ENCODE data around the gene ZBTB40. TPM values are rescaled to one million over a fixed set of nuclear protein-coding genes. Genes with fewer than 3 reads are reported as not detected.
A peak's percentile ranks its signal among the peaks of the same experiment; 100 is the strongest.

Gene ZBTB40
- polyA plus RNA-seq, 3 donors from 2014 or later, result 1.3 to 7.5 TPM; not detected in 1

DNA sequence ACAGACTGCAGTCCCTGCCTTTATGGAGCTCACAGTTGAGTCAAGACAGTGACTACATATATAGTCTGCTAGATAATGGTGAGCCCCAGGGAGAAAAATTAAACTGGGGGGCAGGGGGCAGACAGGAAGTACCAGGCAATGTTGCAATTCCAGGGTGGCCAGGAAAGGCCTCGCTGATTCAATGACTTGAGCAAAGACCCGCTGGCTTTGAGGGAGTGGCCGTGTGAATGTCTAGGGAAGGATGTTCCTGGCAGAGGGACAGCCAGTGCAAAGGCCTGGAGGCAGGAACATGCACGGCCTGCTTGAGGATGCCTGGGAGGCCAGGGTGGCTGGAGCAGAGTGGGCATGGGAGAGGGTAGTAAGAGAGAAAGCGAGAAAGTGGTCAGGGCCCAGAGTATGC, 88.7 kb downstream of the ZBTB40 start:
- DNase-seq, result no peak
- H3K27ac Mint-ChIP-seq, result no peak overlapping the region
- H3K9me3 Mint-ChIP-seq, result no peaks in the 10 kb centered on the region
- no peak overlapping the region for H3K4me3 Mint-ChIP-seq
- peaks cover 3 to 7% (median 5%) of the 10 kb centered on the region in 3 donors for H3K36me3 Mint-ChIP-seq
- peaks cover 2 to 5% (median 2%) of the 10 kb centered on the region in 3 donors for H3K27me3 Mint-ChIP-seq (ENCODE audit: low read depth in 3 of 3)
- H3K4me1 Mint-ChIP-seq, result peaks cover 13 to 17% of the 10 kb centered on the region in 2 donors

DNA sequence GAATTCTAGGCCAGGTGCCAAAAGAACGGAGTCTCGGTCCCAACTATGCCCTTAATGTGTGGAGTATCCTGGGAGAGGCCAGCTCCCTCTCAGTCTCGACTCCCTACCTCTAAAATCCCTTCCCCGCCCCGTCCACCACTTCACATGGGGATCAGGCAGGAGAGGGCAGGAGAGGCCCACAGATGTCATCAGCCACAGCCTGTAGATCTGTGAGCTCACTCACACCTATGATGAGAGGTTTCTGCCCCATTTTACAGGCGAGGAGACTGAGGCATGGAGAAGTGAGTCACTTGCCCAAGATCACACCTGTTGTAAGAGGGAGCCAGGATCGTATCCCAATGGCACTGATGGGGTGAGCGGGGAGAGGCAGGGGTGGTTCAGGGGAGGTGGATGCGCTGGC, 91.2 kb downstream of the ZBTB40 start:
- H3K27me3 Mint-ChIP-seq (ENCODE audit: low read depth in 3 of 3), result peaks cover 2 to 16% (median 9%) of the 10 kb centered on the region in 3 donors
- H3K4me1 Mint-ChIP-seq, result peaks cover 13 to 17% of the 10 kb centered on the region in 2 donors
- no peaks in the 10 kb centered on the region for H3K9me3 Mint-ChIP-seq
- H3K27ac Mint-ChIP-seq, result no peak overlapping the region
- peaks cover 0 to 3% (median 0%) of the 10 kb centered on the region in 3 donors for H3K36me3 Mint-ChIP-seq
- no peak for DNase-seq
- H3K4me3 Mint-ChIP-seq, result no peak overlapping the region

DNA sequence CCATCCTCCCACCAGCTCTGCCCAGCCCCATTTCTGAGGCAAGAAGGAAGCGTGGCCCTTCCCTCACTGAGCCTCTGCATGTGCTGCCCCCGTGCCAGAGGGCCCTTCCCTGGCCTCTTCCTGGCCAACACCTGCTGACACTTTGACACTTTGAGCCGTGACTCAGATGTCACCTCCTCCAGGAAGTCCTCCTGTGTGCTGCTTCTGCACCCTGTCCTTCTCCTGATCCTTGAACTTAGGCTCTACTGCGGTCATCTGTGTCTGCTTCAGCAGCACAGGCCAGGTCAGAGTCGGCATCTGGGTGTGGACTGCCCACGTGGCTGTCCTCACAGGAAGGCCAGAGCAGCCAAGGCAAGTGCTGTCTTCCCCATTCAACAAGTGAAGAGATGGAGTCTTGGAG, 92.0 kb downstream of the ZBTB40 start:
- DNase-seq, result no peak
- H3K4me1 Mint-ChIP-seq, result peaks cover 11 to 13% of the 10 kb centered on the region in 2 donors

DNA sequence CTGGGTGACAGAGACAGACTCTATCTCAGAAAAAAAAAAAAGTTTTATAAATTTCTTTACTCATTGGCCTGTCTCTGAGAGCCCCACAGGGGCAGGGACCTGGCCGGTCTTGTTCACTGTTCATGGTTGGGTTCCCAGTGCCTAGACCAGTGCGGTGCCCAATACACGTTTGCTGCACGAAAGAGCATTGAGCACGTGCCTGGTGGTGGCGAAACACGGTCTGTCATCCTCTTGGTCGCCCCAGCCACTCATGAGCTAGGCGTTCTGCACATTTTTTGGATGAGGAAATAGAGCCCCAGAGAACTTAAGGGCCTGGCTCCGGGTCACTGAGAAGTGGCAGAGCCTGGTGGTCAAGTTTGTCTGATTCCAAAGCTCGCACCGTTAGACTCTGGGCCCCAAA, 93.0 kb downstream of the ZBTB40 start:
- peaks cover 2 to 18% (median 13%) of the 10 kb centered on the region in 3 donors for H3K27me3 Mint-ChIP-seq (ENCODE audit: low read depth in 3 of 3)
- H3K9me3 Mint-ChIP-seq, result no peaks in the 10 kb centered on the region
- no peak for DNase-seq
- H3K4me3 Mint-ChIP-seq, result no peak overlapping the region
- H3K36me3 Mint-ChIP-seq, result no peaks in the 10 kb centered on the region
- H3K4me1 Mint-ChIP-seq, result peaks cover 4 to 6% of the 10 kb centered on the region in 2 donors
- no peak overlapping the region for H3K27ac Mint-ChIP-seq

More for the DNA sequence above, 92.0 kb downstream of the ZBTB40 start:
- Mint-ChIP-seq H3K27me3 (ENCODE audit: low read depth in 3 of 3) (peaks cover 2 to 18% (median 13%) of the 10 kb centered on the region in 3 donors), H3K9me3 (no peaks in the 10 kb centered on the region), H3K36me3 (peaks cover 0 to 3% (median 0%) of the 10 kb centered on the region in 3 donors), H3K4me3 (no peak overlapping the region), H3K27ac (no peak overlapping the region)

DNA sequence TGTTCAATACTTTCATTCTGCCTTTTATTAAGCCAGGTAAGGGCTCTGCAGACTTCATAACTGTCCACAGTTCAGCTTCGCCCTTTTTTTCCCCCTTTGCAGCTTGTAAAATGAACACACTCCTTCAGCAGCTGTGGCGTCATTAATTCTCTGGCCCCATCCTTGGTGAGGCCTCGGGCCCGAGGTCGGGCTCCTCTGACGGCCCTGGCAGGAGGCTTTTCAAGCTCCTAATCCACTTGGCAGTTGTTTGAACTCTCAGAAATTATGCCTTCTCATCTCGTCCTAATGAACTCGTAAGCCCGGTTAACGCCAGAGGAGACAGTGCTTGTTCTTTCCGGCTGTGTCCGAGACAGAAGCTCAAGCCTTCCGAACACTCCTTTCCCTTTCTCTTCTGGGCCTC, 93.5 kb downstream of the ZBTB40 start:
- Mint-ChIP-seq H3K27ac (no peak overlapping the region), H3K27me3 (ENCODE audit: low read depth in 3 of 3) (peaks cover 2 to 20% (median 13%) of the 10 kb centered on the region in 3 donors), H3K36me3 (no peaks in the 10 kb centered on the region), H3K4me1 (peaks cover 0 to under 1% of the 10 kb centered on the region in 2 donors), H3K4me3 (no peak overlapping the region), H3K9me3 (no peaks in the 10 kb centered on the region)
- no peak for DNase-seq

DNA sequence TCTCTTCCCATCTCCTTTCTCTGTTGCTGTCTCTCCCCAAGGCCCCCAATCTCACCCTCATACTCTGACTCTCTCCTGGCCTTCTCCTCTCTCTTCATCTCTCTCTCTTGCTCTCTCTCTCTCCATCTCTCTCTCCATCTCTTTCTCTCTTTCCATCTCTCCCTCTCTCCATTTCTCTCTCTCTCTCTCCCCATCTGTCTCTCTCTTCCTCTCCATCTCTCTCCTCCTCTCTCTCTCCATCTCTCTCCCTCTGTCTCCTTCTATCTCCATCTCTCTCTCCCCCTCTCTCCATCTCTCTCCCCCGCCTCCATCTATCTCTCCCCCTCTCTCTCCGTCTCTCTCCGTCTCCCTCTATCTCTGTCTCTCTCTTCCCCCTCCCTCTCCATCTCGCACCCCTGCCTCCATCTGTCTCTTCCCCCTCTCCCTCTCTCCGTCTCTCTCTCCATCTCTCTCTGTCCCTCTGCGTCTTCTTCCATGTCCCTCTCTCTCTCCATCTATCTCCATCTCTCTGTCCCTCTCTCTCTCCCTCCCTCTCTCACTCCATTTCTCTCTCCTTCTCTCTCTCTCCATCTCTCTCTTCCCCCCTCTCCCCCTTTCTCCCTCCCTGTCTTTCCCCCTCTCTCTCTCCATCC, 95.7 kb downstream of the ZBTB40 start:
- no peaks in the 10 kb centered on the region for H3K4me1 Mint-ChIP-seq
- peaks cover 2 to 22% (median 13%) of the 10 kb centered on the region in 3 donors for H3K27me3 Mint-ChIP-seq (ENCODE audit: low read depth in 3 of 3)
- DNase-seq, result no peak
- no peaks in the 10 kb centered on the region for H3K9me3 Mint-ChIP-seq
- peak overlapping the region in 1 of 5 donors; percentile 22 for H3K4me3 Mint-ChIP-seq
- no peaks in the 10 kb centered on the region for H3K36me3 Mint-ChIP-seq
- peak overlapping the region in 2 of 6 donors; percentile 16 to 39 for H3K27ac Mint-ChIP-seq

DNA sequence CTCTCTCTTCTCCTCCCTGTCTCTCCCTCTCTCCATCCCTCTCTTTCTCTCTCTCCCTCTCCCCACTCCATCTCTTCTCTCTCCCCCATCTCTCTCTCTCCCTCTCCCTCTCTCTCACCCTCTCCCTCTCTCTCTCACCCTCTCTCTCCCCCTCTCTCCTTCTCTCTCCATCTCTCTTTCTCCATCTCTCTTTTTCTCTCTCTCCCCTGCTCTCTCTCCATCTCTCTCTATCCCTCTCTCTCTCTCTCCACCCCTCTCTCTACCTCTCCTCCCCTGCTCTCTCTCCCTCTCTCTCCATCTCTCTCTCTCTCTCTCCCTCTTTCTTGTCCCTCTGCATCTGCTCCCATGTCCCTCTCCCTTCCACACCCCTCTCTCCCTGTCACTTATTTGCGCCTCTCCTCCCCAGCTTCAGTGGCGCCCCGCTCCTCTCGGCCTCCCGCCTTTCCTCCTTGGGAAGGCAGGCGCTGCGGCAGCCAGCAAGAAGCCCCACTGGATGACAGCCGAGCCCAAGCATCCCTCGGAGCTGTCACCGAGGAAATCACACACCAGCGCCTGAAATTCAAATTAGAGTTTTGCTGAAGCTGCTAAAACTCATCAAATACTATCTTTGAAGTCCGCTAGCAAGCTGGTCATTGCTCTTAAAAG, 96.3 kb downstream of the ZBTB40 start:
- Mint-ChIP-seq H3K27me3 (ENCODE audit: low read depth in 3 of 3) (peaks cover 2 to 25% (median 14%) of the 10 kb centered on the region in 3 donors), H3K4me3 (no peak overlapping the region), H3K27ac (no peak overlapping the region), H3K4me1 (no peaks in the 10 kb centered on the region), H3K36me3 (no peaks in the 10 kb centered on the region), H3K9me3 (no peaks in the 10 kb centered on the region)
- no peak for DNase-seq

DNA sequence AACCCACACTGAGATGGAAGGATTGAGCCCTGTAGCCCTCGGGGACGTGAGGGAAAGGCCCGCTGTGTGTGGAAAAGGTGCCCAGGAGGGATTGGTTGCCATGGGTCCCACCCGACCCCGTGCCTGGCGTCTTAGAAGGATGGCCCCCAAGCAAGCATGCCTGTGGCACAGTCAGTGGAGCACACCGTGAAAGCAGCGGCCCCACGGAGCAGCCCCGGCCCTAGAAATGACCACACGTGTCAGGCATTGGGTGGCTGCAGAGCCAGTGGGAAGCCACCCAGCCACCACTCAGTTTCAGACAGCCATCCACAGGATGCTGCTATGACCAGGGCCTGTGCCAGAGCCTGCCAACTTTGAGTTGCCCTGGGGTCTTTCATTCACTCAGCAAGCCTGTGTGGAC, 98.4 kb downstream of the ZBTB40 start:
- H3K4me3 Mint-ChIP-seq, result no peak overlapping the region
- no peaks in the 10 kb centered on the region for H3K4me1 Mint-ChIP-seq
- peaks cover 4 to 30% (median 10%) of the 10 kb centered on the region in 3 donors for H3K27me3 Mint-ChIP-seq (ENCODE audit: low read depth in 3 of 3)
- no peaks in the 10 kb centered on the region for H3K9me3 Mint-ChIP-seq
- no peak for DNase-seq
- H3K36me3 Mint-ChIP-seq, result no peaks in the 10 kb centered on the region
- no peak overlapping the region for H3K27ac Mint-ChIP-seq

DNA sequence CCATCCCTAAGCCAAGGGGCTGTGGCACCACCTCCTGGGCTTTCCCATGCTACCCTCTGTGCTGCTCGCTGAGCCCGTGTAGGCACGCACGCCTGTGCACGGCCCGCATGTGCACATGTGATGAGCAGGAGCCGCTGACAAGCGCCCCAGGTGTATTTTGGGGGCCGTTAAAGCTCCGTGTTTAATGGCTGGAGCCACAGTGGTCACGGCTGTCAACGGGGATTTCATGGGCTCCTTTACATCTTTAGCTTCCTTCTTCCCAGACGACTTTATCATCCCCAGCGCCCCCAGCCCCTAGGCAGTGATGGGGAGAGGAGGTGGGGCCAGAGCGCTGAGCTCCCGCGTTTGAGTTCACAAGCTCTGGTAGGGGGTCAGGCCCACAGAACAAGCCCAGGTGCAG, 99.9 kb downstream of the ZBTB40 start:
- no peak for DNase-seq
- H3K36me3 Mint-ChIP-seq, result no peaks in the 10 kb centered on the region
- no peaks in the 10 kb centered on the region for H3K9me3 Mint-ChIP-seq
- H3K27me3 Mint-ChIP-seq (ENCODE audit: low read depth in 3 of 3), result peaks cover 7 to 27% (median 11%) of the 10 kb centered on the region in 3 donors
- H3K4me1 Mint-ChIP-seq, result no peaks in the 10 kb centered on the region
- H3K27ac Mint-ChIP-seq, result no peak overlapping the region
- no peak overlapping the region for H3K4me3 Mint-ChIP-seq

DNA sequence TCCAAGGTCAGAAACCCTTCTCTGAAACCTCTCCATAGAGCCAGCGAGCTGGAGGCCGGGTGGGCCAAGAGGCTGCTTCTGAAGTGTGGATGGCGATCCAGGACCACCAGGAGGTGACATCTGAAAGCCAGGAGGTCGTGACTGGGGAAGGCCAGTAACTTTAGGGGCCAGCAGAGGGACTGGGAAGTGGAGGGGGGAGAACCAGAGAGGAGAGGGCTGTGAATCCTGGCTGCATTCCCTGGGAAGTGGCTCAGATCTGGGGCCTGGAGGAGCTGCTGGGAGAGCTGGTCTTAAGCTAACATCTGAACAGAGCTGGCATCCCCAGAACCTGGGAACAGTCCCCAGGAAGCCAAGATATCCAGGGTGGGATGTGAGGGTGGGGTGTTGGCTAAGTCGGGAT, 100.4 kb downstream of the ZBTB40 start:
- Mint-ChIP-seq H3K36me3 (no peaks in the 10 kb centered on the region), H3K27me3 (ENCODE audit: low read depth in 3 of 3) (peaks cover 8 to 27% (median 11%) of the 10 kb centered on the region in 3 donors), H3K27ac (no peak overlapping the region), H3K4me3 (no peak overlapping the region), H3K9me3 (no peaks in the 10 kb centered on the region), H3K4me1 (no peaks in the 10 kb centered on the region)
- no peak for DNase-seq

DNA sequence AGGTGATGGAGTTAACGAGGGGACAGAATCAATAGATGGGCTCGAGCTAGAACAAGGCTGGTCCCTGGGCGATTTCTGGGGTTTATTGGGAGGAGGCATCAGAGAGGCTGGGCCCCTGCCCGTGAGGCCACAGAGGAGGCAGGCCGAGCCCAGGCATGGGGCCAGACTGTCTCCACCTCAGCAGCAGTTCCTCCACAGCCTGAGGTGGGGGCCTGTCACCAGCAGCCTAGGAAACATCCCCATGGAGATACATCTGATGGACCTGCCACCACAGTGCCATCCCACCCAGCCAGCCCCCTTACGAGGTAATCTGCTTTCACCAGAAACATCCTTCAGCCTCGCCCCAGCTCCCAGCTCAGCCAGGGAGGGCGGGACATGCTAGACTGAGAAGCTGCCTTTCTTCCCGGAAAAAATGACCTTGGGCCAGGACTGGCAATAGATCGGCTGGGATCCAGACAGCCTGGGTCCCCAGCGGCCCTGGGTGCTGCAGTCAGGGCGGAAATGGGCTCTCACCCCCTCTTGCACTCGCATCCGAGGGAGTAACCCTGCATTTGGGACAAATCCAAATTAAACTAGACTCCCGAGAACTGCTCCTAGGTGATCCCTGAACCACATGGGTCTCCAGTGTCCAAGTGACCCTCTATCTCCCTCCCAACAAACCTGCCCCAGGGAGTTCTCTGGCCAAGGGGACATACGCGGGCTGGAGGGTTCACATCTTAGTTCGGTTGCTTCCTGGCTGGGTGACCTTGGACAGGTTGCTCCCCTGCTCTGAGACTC, 101.6 kb downstream of the ZBTB40 start:
- Mint-ChIP-seq H3K27ac (no peak overlapping the region), H3K9me3 (no peaks in the 10 kb centered on the region), H3K4me1 (no peaks in the 10 kb centered on the region), H3K36me3 (no peaks in the 10 kb centered on the region), H3K27me3 (ENCODE audit: low read depth in 3 of 3) (peaks cover 13 to 18% (median 14%) of the 10 kb centered on the region in 3 donors), H3K4me3 (no peak overlapping the region)
- DNase-seq, result no peak

DNA sequence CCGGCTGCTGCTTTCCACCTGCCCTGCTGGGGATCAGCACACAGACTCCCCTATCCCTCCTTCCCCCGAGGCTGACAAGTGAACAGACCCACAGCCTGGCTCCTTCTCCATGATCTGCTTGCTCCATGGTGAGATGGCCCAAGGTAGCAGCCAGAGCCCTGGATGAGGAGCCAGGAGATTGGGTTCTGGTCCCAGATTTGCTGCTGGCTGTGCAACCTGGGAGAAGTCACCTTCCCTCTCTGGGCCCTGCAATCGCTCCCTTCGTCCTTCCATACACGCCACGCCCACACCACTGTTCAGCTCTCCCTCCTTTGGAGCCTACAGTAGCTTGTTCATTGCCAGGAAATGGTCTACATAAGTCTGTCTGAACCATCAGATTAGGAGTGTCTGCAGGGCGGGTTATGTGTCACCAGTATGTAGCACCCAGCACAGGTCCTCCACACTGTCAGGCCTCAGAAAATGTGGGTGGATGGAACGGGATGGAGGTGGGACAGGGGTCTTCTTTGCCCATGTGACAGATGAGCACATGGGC, 102.4 kb downstream of the ZBTB40 start:
- Mint-ChIP-seq H3K4me1 (no peaks in the 10 kb centered on the region), H3K9me3 (no peaks in the 10 kb centered on the region), H3K36me3 (no peaks in the 10 kb centered on the region), H3K4me3 (no peak overlapping the region), H3K27ac (no peak overlapping the region), H3K27me3 (ENCODE audit: low read depth in 3 of 3) (peaks cover 9 to 20% (median 14%) of the 10 kb centered on the region in 3 donors)
- DNase-seq, result no peak

DNA sequence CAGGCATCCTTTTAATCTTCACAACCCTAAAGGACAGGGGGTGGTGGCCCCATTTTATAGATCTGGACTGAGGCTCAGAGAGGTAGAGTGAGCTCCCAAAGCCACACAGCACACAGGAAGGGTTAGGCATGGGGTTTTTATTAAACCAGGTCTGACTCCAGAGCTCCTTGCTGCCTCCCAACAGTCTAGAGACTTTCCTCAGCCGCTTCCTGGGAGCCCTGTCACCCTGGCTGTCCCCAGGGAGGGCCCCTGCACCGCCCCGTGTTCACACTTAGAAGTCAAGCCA, 103.7 kb downstream of the ZBTB40 start:
- Mint-ChIP-seq H3K4me1 (no peaks in the 10 kb centered on the region), H3K9me3 (no peaks in the 10 kb centered on the region), H3K4me3 (no peak overlapping the region), H3K27ac (no peak overlapping the region), H3K36me3 (no peaks in the 10 kb centered on the region), H3K27me3 (ENCODE audit: low read depth in 3 of 3) (peaks cover 9 to 25% (median 14%) of the 10 kb centered on the region in 3 donors)
- no peak for DNase-seq
